Omental fat pad (tissue), 4 donors: ENCODE measurements around the gene POLR3E. TPM values are rescaled to one million over a fixed set of nuclear protein-coding genes. Genes with fewer than 3 reads are reported as not detected.
"Not testable (repeated sequence)": the region's sequence is repeated elsewhere in the genome, so short reads cannot be mapped to it uniquely, and the experiment has no call there.

Source experiments
- ATAC-seq: fragments of 150-250 bp; one replicate; pipeline ENCODE4 v1.9.1; 2016; ENCODE audit warnings: mild to moderate bottlenecking, moderate library complexity; ENCODE audit not compliant: low FRiP score
- DNase-seq: peaks from one replicate; pipeline ENCODE4 v3.0.0-alpha.2; 2019; ENCODE audit warnings: low spot score
- CTCF ChIP-seq, 3 donors: fragments of 450-650 bp; IDR thresholded peaks; one replicate each; pipeline ENCODE4 v1.5.1; 2016 to 2017; ENCODE audit warnings: antibody characterized with exemption in 3 of 3, mild to moderate bottlenecking in 3 of 3, moderate library complexity in 2 of 3
- total RNA-seq, 4 donors: library from RNA; depleted of rRNA; stranded (reverse); fragments of >200 nt; gene quantifications; one replicate each; pipeline ENCODE4 v1.1.0, GENCODE V29; 2016

The POLR3E gene
- total RNA-seq, 4 donors from 2014 or later: 46.3 to 73.4 (median 54.0) TPM

GRCh38 chr16:22347100-22347820, 50.1 kb downstream of the POLR3E start:
- DNase-seq (no peak), ATAC-seq (no peak)
- TF ChIP-seq CTCF (IDR thresholded peaks at IDR 0.05): no peak

- no peak for ATAC-seq
- TF ChIP-seq CTCF (IDR thresholded peaks at IDR 0.05): no peak
- DNase-seq: no peak
These were observed 51.1 kb downstream of the POLR3E start for GRCh38 chr16:22348291-22348690.

GRCh38 chr16:22351017-22351416, 53.8 kb downstream of the POLR3E start:
- not testable (repeated sequence) for ATAC-seq, DNase-seq

GRCh38 chr16:22352140-22352539, 54.9 kb downstream of the POLR3E start:
- no peak for ATAC-seq

GRCh38 chr16:22352723-22353122, 55.5 kb downstream of the POLR3E start:
- DNase-seq (no peak), ATAC-seq (no peak)
- TF ChIP-seq CTCF (IDR thresholded peaks at IDR 0.05): no peak

More at GRCh38 chr16:22352140-22352539, 54.9 kb downstream of the POLR3E start:
- TF ChIP-seq CTCF (IDR thresholded peaks at IDR 0.05): no peak
- DNase-seq: no peak

GRCh38 chr16:22353191-22353919, 56.1 kb downstream of the POLR3E start:
- DNase-seq (no peak), ATAC-seq (peak; percentile 64)
- TF ChIP-seq CTCF (IDR thresholded peaks at IDR 0.05): peak in 1 of 3 donors; percentile 7

GRCh38 chr16:22353933-22354541, 56.8 kb downstream of the POLR3E start:
- DNase-seq (no peak), ATAC-seq (no peak)
- no peak for TF ChIP-seq CTCF (IDR thresholded peaks at IDR 0.05)
